ENCODE measurements around the gene NPIPB4.
A peak's percentile ranks its signal among the peaks of the same experiment; 100 is the strongest.
"Not testable (repeated sequence)": the region's sequence is repeated elsewhere in the genome, so short reads cannot be mapped to it uniquely, and the experiment has no call there.

Gene NPIPB4

GRCh38 chr16:21820028-21820907, 37.3 kb downstream of the NPIPB4 start:
- H3K79me2 ChIP-seq (ENCODE audit: control insufficient read depth, insufficient read depth, low read length); H2AK5ac ChIP-seq (ENCODE audit: low read length); H3K79me1 ChIP-seq (ENCODE audit: low read length); H3K36me3 ChIP-seq (ENCODE audit: control insufficient read depth, insufficient read depth, low read length); H3K4me1 ChIP-seq (ENCODE audit: control insufficient read depth, low read depth, low read length); H3K4ac ChIP-seq (ENCODE audit: low read depth, low read length); H3K27me3 ChIP-seq (ENCODE audit: insufficient read depth, low read length, poor library complexity); H4K5ac ChIP-seq (ENCODE audit: low read length); H3K27ac ChIP-seq (ENCODE audit: low read depth, low read length); H2BK120ac ChIP-seq (ENCODE audit: low read depth, low read length); H3K23ac ChIP-seq (ENCODE audit: low read length); H2BK15ac ChIP-seq (replicated peaks; ENCODE audit: low read depth); H4K8ac ChIP-seq (ENCODE audit: low read depth, low read length); H2BK5ac ChIP-seq (ENCODE audit: low read length): not testable (repeated sequence)
- DNase-seq: peak; percentile 83
- peak overlapping the region; percentile 12 for H3K18ac ChIP-seq (ENCODE audit: low read length)
- H3K4me3 ChIP-seq (ENCODE audit: low read length): peak overlapping the region; percentile 82
- peak overlapping the region; percentile 65 for H3K4me2 ChIP-seq (ENCODE audit: low read length)
- H3K9ac ChIP-seq (ENCODE audit: low read length): peak overlapping the region; percentile 87
- no CpG with 5 or more reads among the region's 55 CpGs for WGBS (ENCODE audit: extremely low coverage, insufficient coverage, low lambda C conversion rate)
- H3K56ac ChIP-seq (ENCODE audit: low read length): peak overlapping the region; percentile 99

- H3K18ac ChIP-seq (ENCODE audit: low read length); H4K8ac ChIP-seq (ENCODE audit: low read depth, low read length); DNase-seq; H3K36me3 ChIP-seq (ENCODE audit: control insufficient read depth, insufficient read depth, low read length); H3K56ac ChIP-seq (ENCODE audit: low read length); H2BK120ac ChIP-seq (ENCODE audit: low read depth, low read length); H3K4me1 ChIP-seq (ENCODE audit: control insufficient read depth, low read depth, low read length); H3K4ac ChIP-seq (ENCODE audit: low read depth, low read length); H3K79me2 ChIP-seq (ENCODE audit: control insufficient read depth, insufficient read depth, low read length); H3K27me3 ChIP-seq (ENCODE audit: insufficient read depth, low read length, poor library complexity); H4K5ac ChIP-seq (ENCODE audit: low read length); H3K4me3 ChIP-seq (ENCODE audit: low read length); H3K9ac ChIP-seq (ENCODE audit: low read length); H3K27ac ChIP-seq (ENCODE audit: low read depth, low read length); H2BK15ac ChIP-seq (replicated peaks; ENCODE audit: low read depth); H2BK5ac ChIP-seq (ENCODE audit: low read length); H2AK5ac ChIP-seq (ENCODE audit: low read length); H3K4me2 ChIP-seq (ENCODE audit: low read length); H3K23ac ChIP-seq (ENCODE audit: low read length); H3K79me1 ChIP-seq (ENCODE audit: low read length): not testable (repeated sequence)
- no CpG with 5 or more reads among the region's 10 CpGs for WGBS (ENCODE audit: extremely low coverage, insufficient coverage, low lambda C conversion rate)
Observed at GRCh38 chr16:21819617-21820016, 37.9 kb downstream of the NPIPB4 start.

GRCh38 chr16:21817012-21817411, 40.5 kb downstream of the NPIPB4 start:
- not testable (repeated sequence) for H3K36me3 ChIP-seq (ENCODE audit: control insufficient read depth, insufficient read depth, low read length); H3K56ac ChIP-seq (ENCODE audit: low read length); H3K4me2 ChIP-seq (ENCODE audit: low read length); H4K8ac ChIP-seq (ENCODE audit: low read depth, low read length); H3K27ac ChIP-seq (ENCODE audit: low read depth, low read length); H3K27me3 ChIP-seq (ENCODE audit: insufficient read depth, low read length, poor library complexity); H3K18ac ChIP-seq (ENCODE audit: low read length); H3K9ac ChIP-seq (ENCODE audit: low read length); H3K23ac ChIP-seq (ENCODE audit: low read length); H3K4me1 ChIP-seq (ENCODE audit: control insufficient read depth, low read depth, low read length); H2AK5ac ChIP-seq (ENCODE audit: low read length); H4K5ac ChIP-seq (ENCODE audit: low read length); DNase-seq; H3K79me1 ChIP-seq (ENCODE audit: low read length); H2BK15ac ChIP-seq (replicated peaks; ENCODE audit: low read depth); H3K4ac ChIP-seq (ENCODE audit: low read depth, low read length); H2BK120ac ChIP-seq (ENCODE audit: low read depth, low read length); H3K79me2 ChIP-seq (ENCODE audit: control insufficient read depth, insufficient read depth, low read length); H2BK5ac ChIP-seq (ENCODE audit: low read length); H3K4me3 ChIP-seq (ENCODE audit: low read length)

- H3K27ac ChIP-seq (ENCODE audit: low read depth, low read length); H3K4me3 ChIP-seq (ENCODE audit: low read length); H3K79me2 ChIP-seq (ENCODE audit: control insufficient read depth, insufficient read depth, low read length); H2BK5ac ChIP-seq (ENCODE audit: low read length); H3K56ac ChIP-seq (ENCODE audit: low read length); H3K18ac ChIP-seq (ENCODE audit: low read length); H2BK15ac ChIP-seq (replicated peaks; ENCODE audit: low read depth); H3K4me1 ChIP-seq (ENCODE audit: control insufficient read depth, low read depth, low read length); H3K27me3 ChIP-seq (ENCODE audit: insufficient read depth, low read length, poor library complexity); H3K4me2 ChIP-seq (ENCODE audit: low read length); H3K79me1 ChIP-seq (ENCODE audit: low read length); H3K23ac ChIP-seq (ENCODE audit: low read length); H3K36me3 ChIP-seq (ENCODE audit: control insufficient read depth, insufficient read depth, low read length); H2BK120ac ChIP-seq (ENCODE audit: low read depth, low read length); H4K5ac ChIP-seq (ENCODE audit: low read length); H3K9ac ChIP-seq (ENCODE audit: low read length); H3K4ac ChIP-seq (ENCODE audit: low read depth, low read length); H2AK5ac ChIP-seq (ENCODE audit: low read length); DNase-seq; H4K8ac ChIP-seq (ENCODE audit: low read depth, low read length): not testable (repeated sequence)
- WGBS (ENCODE audit: extremely low coverage, insufficient coverage, low lambda C conversion rate): no CpG with 5 or more reads among the region's 11 CpGs
Observed at GRCh38 chr16:21815694-21816093, 41.9 kb downstream of the NPIPB4 start.

GRCh38 chr16:21802375-21802663, 55.2 kb downstream of the NPIPB4 start:
- not testable (repeated sequence) for H2BK5ac ChIP-seq (ENCODE audit: low read length); H3K9ac ChIP-seq (ENCODE audit: low read length); H3K56ac ChIP-seq (ENCODE audit: low read length); H3K79me2 ChIP-seq (ENCODE audit: control insufficient read depth, insufficient read depth, low read length); H3K23ac ChIP-seq (ENCODE audit: low read length); H2BK120ac ChIP-seq (ENCODE audit: low read depth, low read length); H3K79me1 ChIP-seq (ENCODE audit: low read length); H3K4me3 ChIP-seq (ENCODE audit: low read length); H2AK5ac ChIP-seq (ENCODE audit: low read length); H4K8ac ChIP-seq (ENCODE audit: low read depth, low read length); DNase-seq; H4K5ac ChIP-seq (ENCODE audit: low read length); H3K18ac ChIP-seq (ENCODE audit: low read length); H3K4me1 ChIP-seq (ENCODE audit: control insufficient read depth, low read depth, low read length); H3K27me3 ChIP-seq (ENCODE audit: insufficient read depth, low read length, poor library complexity); H3K4me2 ChIP-seq (ENCODE audit: low read length); H3K36me3 ChIP-seq (ENCODE audit: control insufficient read depth, insufficient read depth, low read length); H3K4ac ChIP-seq (ENCODE audit: low read depth, low read length); H3K27ac ChIP-seq (ENCODE audit: low read depth, low read length); H2BK15ac ChIP-seq (replicated peaks; ENCODE audit: low read depth)
- no CpG with 5 or more reads among the region's 2 CpGs for WGBS (ENCODE audit: extremely low coverage, insufficient coverage, low lambda C conversion rate)

All from mesendoderm (in vitro differentiated cells).